Activated T-cell treated with anti-CD3 and anti-CD28 coated beads for 48 hours (primary cell): ENCODE data around the gene RHOBTB1.
"Not testable (repeated sequence)": the region's sequence is repeated elsewhere in the genome, so short reads cannot be mapped to it uniquely, and the experiment has no call there.

Experiments
- DNase-seq: peaks from one replicate; pipeline ENCODE4 v3.0.0-alpha.2; 2020; ENCODE audit warnings: low read depth

The RHOBTB1 gene, protein sequence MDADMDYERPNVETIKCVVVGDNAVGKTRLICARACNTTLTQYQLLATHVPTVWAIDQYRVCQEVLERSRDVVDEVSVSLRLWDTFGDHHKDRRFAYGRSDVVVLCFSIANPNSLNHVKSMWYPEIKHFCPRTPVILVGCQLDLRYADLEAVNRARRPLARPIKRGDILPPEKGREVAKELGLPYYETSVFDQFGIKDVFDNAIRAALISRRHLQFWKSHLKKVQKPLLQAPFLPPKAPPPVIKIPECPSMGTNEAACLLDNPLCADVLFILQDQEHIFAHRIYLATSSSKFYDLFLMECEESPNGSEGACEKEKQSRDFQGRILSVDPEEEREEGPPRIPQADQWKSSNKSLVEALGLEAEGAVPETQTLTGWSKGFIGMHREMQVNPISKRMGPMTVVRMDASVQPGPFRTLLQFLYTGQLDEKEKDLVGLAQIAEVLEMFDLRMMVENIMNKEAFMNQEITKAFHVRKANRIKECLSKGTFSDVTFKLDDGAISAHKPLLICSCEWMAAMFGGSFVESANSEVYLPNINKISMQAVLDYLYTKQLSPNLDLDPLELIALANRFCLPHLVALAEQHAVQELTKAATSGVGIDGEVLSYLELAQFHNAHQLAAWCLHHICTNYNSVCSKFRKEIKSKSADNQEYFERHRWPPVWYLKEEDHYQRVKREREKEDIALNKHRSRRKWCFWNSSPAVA

DNA sequence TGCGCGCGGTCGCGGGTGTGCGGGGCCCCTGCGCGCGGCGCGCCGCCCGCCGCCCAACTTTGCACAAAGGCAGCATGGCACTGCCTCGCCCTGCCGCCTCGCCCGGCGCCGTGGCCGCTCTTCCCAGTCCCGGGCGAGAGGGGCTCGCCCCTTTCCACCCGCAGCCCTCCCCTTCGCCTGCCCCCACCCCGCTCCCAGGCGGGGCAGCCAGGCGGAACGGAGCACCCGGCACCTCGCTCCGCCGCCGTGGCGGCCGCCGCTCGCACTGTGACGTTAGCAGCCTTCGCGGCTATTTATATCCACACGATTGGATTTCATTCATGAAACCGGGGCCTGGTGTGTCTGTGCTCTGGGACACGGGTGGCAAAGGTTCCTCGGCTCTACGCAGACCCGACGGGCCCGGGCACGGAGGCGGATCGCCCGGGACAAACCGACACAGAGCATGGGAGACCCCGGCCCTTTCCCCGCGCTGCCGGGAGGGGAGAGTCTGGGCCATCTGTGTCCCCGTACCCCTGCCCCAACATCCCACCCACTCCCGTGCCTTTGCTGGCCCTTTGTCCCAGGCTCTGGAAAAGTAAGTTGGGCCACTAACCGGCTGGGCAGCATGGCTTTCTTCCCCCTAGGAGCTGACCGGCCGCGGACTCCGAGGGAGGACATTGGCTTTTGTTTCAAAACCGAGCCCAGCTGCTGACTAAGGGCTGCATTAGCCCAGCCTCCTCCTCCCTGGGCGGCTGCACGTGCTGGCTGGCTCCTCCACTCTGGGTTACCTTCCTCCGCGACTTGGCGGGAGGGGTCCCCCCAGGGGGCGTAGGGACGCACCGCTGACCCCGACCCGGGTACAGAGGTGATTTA is at the start of gene RHOBTB1:
RHOBTB1 (minus strand) TSS at position 128 of the 852 bp plus-strand sequence. CDS start 32,643 bp downstream, outside the sequence.
- no peak for DNase-seq

- no peak for DNase-seq
Measured at GRCh38 chr10:60992636-60993035, 48.7 kb upstream of the RHOBTB1 start.

DNA sequence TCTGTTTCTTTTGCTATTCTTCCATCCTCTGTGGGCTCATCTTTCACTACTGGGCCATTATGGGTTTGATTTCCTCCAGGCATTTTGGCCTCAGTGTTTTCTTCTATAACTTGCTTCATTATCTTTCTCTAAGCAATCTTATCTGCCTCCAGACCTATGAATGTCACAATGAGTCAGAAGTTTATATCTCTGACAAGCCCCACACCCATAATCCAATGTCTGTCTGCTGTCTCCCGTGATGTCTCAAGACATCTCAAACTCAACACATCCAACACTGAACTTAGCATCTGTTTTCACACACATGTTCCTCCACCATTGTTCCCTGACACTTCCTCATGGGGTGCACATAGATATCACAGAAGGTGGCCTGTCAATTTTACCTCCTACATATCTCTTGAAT is 46.7 kb upstream of the RHOBTB1 start:
- DNase-seq, result no peak

GRCh38 chr10:60989400-60989876 is 45.5 kb upstream of the RHOBTB1 start:
- no peak for DNase-seq

GRCh38 chr10:60986791-60987190 is 42.8 kb upstream of the RHOBTB1 start:
- DNase-seq, result no peak

- DNase-seq, result no peak
Measured at GRCh38 chr10:60985951-60986350, 42.0 kb upstream of the RHOBTB1 start.

DNA sequence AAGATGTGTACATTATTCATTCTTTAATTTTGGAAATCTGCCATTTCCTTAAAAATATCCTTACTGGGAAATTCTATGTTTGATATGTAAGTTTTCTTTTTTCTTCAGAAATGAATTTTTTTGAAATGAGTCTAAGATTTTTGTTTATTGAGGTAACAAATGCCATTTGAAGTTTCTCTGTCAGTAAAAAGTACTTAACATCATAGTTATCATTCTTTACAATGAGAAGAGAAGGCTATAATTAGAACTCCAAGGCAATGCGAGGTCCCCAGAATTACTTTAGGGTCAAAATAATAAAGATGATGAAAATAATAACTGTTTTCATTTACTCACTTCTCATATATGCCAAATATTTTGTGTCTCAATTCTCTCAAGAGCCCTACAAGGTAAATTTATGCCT is 37.0 kb upstream of the RHOBTB1 start:
- no peak for DNase-seq

- DNase-seq, result no peak
Measured at GRCh38 chr10:60979667-60980104, 35.7 kb upstream of the RHOBTB1 start.

DNA sequence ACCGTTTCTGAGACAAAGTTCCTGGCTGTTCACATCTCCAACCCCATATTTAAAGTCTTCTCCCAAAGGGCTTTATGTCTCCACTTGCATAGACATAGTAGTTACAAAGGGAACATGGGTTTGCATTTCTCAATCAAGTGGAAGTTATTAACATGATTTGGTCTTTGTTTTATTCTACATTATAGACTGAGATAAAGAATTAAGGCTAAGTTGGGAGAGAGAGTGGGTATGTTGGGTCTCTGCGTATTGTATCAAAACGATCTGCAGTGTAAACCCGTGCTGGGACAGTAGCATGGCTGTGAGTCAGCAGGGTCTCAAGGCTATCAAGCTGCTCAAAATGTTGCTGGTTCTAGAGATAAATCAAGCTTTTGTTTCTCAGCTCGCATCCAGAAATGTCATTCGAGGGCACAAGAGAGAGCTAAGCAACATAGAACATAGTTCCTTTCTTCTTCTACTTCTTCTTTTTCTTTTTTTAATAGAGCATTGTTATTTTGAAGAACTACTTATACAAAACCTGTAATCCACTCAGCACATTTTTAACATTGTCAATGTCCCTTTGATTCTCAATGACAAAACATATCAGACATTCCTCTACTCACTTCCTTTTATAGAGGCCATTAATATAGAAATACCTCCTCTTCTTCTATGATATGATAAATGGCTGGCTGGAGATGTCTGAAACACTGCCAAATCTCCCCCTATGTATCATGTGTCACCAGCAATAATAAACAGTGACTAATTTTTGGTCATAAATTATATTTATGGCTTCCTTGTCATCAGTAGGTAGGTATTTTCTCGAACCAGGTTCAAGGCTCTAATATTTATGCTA is 34.5 kb upstream of the RHOBTB1 start:
- DNase-seq, result no peak

- DNase-seq, result no peak
Measured at GRCh38 chr10:60977161-60978122, 33.5 kb upstream of the RHOBTB1 start.

- DNase-seq, result no peak
Measured at GRCh38 chr10:60976687-60977086, 32.7 kb upstream of the RHOBTB1 start.

GRCh38 chr10:60975716-60976115 is 31.7 kb upstream of the RHOBTB1 start:
- no peak for DNase-seq

- DNase-seq, result no peak
Measured at GRCh38 chr10:60974463-60975149, 30.6 kb upstream of the RHOBTB1 start.

GRCh38 chr10:60973086-60973485 is 29.1 kb upstream of the RHOBTB1 start:
- no peak for DNase-seq

DNA sequence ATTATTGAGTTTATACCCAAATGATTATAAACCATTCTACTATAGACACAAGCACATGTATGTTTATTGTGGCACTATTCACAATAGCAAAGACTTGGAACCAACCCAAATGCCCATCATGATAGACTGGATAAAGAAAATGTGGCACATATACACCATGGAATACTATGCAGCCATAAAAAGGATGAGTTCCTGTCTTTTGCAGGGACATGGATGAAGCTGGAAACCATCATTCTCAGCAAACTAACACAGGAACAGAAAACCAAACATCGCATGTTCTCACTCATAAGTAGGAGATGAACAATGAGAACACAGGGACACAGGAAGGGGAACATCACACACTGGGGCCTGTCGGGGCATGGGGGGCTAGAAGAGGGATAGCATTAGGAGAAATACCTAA is 28.2 kb upstream of the RHOBTB1 start:
- not testable (repeated sequence) for DNase-seq

GRCh38 chr10:60970526-60970925 is 26.5 kb upstream of the RHOBTB1 start:
- no peak for DNase-seq

DNA sequence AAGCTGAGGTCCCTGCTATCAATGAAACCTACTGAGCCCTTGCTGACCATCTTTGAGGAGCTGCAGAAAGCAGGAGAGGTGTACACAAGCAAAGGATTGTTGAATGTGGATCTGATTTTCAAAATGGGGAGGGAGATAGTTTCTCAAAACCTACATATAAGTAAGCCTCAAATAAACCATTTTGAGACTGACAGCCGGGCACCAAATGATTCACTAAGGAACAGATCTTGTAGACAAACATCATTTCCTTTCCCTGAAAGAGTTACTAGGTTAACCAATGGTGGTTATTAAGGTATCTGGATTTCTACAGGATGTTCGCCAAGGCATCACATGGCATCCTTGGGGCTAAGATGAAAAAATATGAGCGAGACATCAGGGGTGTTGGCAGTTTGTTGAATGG is 24.5 kb upstream of the RHOBTB1 start:
- no peak for DNase-seq

- no peak for DNase-seq
Measured at GRCh38 chr10:60967854-60968484, 24.0 kb upstream of the RHOBTB1 start.

DNA sequence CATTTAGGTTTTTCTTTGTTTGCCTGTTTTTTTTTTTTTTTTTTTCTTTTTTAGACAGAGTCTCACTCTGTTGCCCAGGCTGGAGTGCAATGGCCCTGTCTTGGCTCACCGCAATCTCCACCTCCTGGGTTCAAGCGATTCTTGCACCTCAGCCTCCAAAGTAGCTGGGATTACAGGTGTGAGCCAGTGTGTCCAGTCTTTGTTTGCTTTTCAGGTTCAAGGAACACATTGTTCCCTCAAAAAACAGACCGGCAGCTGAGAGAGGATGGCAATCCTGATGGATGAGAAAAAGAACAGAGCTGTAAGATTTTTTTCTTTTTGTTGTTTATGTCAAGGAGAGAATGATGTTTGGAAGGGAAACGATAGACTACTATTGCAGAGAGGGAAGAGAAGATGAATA is 23.3 kb upstream of the RHOBTB1 start:
- no peak for DNase-seq
